Measurements from ENCODE around the gene TTC9B. TPM values are rescaled to one million over a fixed set of nuclear protein-coding genes. Genes with fewer than 3 reads are reported as not detected.

TTC9B gene
- total RNA-seq, 1 donor from 2014 or later = not detected

- intact Hi-C loops (cut with DNase I) = no loop called here
- H3K4me3 ChIP-seq = no peak overlapping the region
- peaks cover 41% of the 10 kb centered on the region for H3K36me3 ChIP-seq
- H3K27me3 ChIP-seq = no peaks in the 10 kb centered on the region
- H3K9me3 ChIP-seq = no peaks in the 10 kb centered on the region
- TF ChIP-seq, protein P1, sequence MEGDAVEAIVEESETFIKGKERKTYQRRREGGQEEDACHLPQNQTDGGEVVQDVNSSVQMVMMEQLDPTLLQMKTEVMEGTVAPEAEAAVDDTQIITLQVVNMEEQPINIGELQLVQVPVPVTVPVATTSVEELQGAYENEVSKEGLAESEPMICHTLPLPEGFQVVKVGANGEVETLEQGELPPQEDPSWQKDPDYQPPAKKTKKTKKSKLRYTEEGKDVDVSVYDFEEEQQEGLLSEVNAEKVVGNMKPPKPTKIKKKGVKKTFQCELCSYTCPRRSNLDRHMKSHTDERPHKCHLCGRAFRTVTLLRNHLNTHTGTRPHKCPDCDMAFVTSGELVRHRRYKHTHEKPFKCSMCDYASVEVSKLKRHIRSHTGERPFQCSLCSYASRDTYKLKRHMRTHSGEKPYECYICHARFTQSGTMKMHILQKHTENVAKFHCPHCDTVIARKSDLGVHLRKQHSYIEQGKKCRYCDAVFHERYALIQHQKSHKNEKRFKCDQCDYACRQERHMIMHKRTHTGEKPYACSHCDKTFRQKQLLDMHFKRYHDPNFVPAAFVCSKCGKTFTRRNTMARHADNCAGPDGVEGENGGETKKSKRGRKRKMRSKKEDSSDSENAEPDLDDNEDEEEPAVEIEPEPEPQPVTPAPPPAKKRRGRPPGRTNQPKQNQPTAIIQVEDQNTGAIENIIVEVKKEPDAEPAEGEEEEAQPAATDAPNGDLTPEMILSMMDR (IDR thresholded peaks at IDR 0.05) = no peak
- DNase-seq = no peak
- ATAC-seq = no peak
- no peak overlapping the region for H3K27ac ChIP-seq
- no peaks in the 10 kb centered on the region for H3K4me1 ChIP-seq
Measured at GRCh38 chr19:40252395-40252794, 34.2 kb upstream of the TTC9B start.

DNA sequence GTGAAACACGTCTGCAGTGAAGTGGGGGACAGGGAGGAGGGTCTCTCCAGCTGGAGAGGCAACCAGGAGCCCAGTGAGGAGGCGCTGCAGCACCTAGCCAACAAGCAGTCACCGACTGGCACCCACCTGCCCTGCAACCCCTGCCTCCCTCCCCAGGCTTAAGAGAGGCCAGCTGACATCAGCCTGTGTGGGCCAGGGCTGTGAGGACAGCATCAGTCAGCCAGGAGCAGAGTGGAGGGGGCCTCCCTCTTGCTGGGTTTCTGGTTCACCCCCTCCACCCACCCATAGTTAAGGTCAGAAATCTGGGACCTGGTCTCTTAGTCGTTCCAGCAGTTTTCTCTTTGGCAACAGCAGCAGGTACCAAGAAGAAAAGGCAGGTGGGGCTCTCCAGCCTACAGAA is 33.8 kb upstream of the TTC9B start:
- DNase-seq = no peak
- Histone ChIP-seq H3K27ac (no peak overlapping the region), H3K36me3 (peaks cover 41% of the 10 kb centered on the region), H3K4me3 (no peak overlapping the region), H3K9me3 (no peaks in the 10 kb centered on the region), H3K27me3 (no peaks in the 10 kb centered on the region), H3K4me1 (no peaks in the 10 kb centered on the region)
- intact Hi-C loops (cut with DNase I) = no loop called here
- TF ChIP-seq, protein P1 (IDR thresholded peaks at IDR 0.05) = no peak
- ATAC-seq = peak; percentile 6

GRCh38 chr19:40251244-40251643 is 33.1 kb upstream of the TTC9B start:
- Histone ChIP-seq H3K27me3 (no peaks in the 10 kb centered on the region), H3K36me3 (peaks cover 34% of the 10 kb centered on the region), H3K4me1 (no peaks in the 10 kb centered on the region), H3K27ac (no peak overlapping the region), H3K9me3 (no peaks in the 10 kb centered on the region), H3K4me3 (no peak overlapping the region)
- TF ChIP-seq, protein P1 (IDR thresholded peaks at IDR 0.05) = no peak
- intact Hi-C loops (cut with DNase I) = no loop called here
- ATAC-seq = no peak
- DNase-seq = no peak

DNA sequence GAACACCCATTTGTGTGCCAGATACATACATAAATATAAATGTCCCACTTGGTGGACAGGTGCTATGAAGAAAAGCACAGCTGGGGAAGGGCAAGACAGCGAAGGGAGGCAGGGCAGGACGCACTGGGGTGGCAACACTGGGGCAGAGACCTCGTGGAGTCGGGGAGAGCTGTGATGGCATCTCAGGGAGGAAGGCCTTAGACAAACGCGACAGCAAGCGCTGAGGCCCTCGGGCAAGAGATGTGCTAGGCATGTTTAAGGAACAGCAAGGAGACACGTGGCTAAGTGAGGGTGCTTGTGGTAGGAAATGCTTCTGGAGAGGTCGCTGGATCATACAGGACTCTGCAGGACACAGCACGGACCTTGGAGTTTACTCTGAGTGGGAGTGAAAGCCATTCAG is 31.6 kb upstream of the TTC9B start:
- no peaks in the 10 kb centered on the region for H3K27me3 ChIP-seq
- H3K4me1 ChIP-seq = peaks cover 10% of the 10 kb centered on the region
- no peaks in the 10 kb centered on the region for H3K9me3 ChIP-seq
- TF ChIP-seq, protein P1 (IDR thresholded peaks at IDR 0.05) = no peak
- no peak overlapping the region for H3K4me3 ChIP-seq
- H3K27ac ChIP-seq = no peak overlapping the region
- intact Hi-C loops (cut with DNase I) = no loop called here
- no peak for DNase-seq
- ATAC-seq = no peak
- peaks cover 19% of the 10 kb centered on the region for H3K36me3 ChIP-seq

DNA sequence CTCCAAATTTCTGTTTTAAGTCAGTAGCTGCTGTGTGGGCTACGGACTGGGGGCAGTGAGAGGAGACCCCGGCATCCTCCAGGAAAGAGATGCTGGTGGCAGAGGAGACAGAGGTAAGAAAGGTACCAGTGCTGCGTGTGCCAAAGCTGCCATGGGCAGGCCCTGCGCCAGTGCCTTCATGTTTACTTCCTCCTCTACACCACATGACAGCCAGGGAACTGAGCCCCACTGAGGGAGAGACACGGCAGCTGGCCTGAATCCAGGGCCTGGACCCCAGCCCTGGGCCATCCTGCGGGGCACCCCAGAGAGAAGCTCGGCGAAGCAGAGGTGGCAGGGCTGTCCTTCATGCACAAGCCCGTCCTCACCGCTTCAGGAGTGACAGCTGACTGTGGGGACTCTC is 31.0 kb upstream of the TTC9B start:
- no peak overlapping the region for H3K4me3 ChIP-seq
- H3K27me3 ChIP-seq = no peaks in the 10 kb centered on the region
- no peak overlapping the region for H3K27ac ChIP-seq
- H3K9me3 ChIP-seq = no peaks in the 10 kb centered on the region
- ATAC-seq = no peak
- H3K36me3 ChIP-seq = peaks cover 14% of the 10 kb centered on the region
- no peak for DNase-seq
- intact Hi-C loops (cut with DNase I) = no loop called here
- TF ChIP-seq, protein P1 (IDR thresholded peaks at IDR 0.05) = no peak
- H3K4me1 ChIP-seq = peaks cover 12% of the 10 kb centered on the region

DNA sequence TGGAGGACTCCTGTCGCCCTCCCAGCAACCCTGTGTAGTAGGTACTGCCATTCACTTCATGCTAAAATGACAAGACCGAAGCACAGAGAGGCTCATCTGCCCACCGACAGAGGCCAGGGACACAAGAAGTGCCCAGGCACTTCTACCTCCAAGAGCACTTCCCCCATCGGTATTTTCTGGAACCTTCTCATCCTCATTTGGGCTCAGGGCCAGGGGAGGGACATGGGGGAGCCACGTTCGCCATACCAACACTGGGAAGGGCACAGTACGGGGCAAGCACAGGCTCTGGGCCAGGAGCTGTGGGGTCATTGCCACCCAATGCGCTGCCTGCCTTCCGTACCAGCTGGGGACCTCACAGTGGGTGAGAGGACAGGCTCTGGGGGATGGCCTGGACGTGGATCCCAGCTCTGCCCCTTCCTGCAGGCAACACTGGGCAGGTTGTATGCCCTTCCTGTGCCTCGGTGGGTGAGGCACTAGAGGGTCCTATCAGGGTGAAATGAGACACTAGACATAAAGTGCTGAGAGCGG is 29.6 kb upstream of the TTC9B start:
- peaks cover under 1% of the 10 kb centered on the region for H3K36me3 ChIP-seq
- no peaks in the 10 kb centered on the region for H3K27me3 ChIP-seq
- peaks cover 18% of the 10 kb centered on the region for H3K4me1 ChIP-seq
- intact Hi-C loops (cut with DNase I) = no loop called here
- DNase-seq (no peak), ATAC-seq (no peak)
- no peaks in the 10 kb centered on the region for H3K9me3 ChIP-seq
- H3K4me3 ChIP-seq = no peak overlapping the region
- H3K27ac ChIP-seq = no peak overlapping the region
- TF ChIP-seq, protein P1 (IDR thresholded peaks at IDR 0.05) = no peak

Data from upper lobe of right lung (tissue), 1 donor.